AG09319 (cell line): ENCODE data around the gene CRISPLD2.

Experiments used
- DNase-seq: peaks from one replicate; pipeline ENCODE4 v3.0.0-alpha.2; 2010; ENCODE audit warnings: low read depth; ENCODE audit errors: extremely low read depth
- CTCF ChIP-seq: IDR thresholded peaks from 2 replicates; pipeline ENCODE4 v1.5.1; 2011; ENCODE audit warnings: low read depth, mild to moderate bottlenecking, inconsistent platforms, low read length, moderate library complexity

The CRISPLD2 gene

DNA sequence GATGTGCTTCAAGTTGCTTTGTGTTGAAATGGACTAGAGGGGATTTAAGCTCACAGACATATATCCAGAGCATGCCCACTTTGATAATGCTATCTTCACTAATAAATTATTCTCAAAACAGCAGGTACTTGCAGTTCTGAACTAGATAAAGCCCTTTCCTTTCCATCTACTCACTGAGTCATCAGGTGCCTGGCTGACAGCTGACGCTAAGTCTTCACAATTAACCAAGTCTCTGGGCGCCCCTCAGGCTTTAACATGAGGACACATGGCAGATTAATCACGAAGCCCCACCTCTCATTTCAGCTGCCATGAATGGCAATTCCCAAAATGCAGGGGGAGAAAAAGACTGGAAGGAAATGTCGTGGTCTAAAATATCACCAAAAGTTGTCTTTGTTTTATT lies 29.5 kb upstream of the CRISPLD2 start:
- no peak for TF ChIP-seq CTCF
- DNase-seq: no peak

DNA sequence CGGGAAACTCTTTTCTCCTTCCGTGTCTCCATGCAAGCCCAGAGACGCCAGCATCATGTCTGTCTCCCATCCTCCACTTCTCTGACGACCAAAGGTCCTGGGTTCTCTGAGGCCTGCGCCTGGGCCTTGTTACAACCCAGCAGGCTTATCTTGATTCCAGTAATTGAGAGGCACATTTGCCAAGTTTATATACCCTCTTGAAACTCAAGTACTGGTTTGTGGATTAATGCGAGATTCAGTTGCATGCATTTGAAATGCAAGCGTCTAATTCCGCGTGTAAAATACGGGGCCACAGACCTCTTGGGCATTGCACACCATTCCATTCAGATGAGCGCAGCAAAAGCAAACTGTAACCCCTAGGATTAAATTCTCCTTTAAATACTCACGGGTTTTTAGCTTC lies 28.7 kb upstream of the CRISPLD2 start:
- no peak for TF ChIP-seq CTCF
- no peak for DNase-seq

GRCh38 chr16:84791501-84791900 lies 28.3 kb upstream of the CRISPLD2 start:
- no peak for TF ChIP-seq CTCF
- no peak for DNase-seq

DNA sequence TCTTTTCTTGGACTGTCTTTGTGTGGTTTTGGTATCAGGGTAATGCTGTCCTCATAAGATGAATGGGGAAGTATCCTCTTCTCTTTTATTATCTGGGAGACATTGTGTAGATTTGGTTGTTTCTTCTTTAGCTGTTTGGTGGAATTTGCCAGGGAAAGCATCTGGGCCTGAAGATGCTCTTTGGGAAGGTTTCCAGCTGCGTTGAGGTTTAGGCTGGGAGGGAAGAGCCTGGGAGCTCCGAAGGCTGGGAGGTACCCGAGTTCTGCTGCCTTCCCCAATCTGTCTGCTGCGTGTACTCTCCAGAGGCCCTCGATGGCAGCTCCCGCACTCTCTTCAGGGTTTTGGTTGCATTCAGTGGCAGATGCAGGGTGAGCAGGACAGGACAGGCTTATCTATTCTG lies 25.6 kb upstream of the CRISPLD2 start:
- no peak for TF ChIP-seq CTCF
- no peak for DNase-seq

GRCh38 chr16:84794626-84795025 lies 25.2 kb upstream of the CRISPLD2 start:
- no peak for DNase-seq
- no peak for TF ChIP-seq CTCF

- TF ChIP-seq CTCF: no peak
- peak; percentile 92 for DNase-seq
Measured at GRCh38 chr16:84795329-84796053, 24.3 kb upstream of the CRISPLD2 start.

GRCh38 chr16:84800158-84800978 lies 19.4 kb upstream of the CRISPLD2 start:
- no peak for TF ChIP-seq CTCF
- no peak for DNase-seq
